NCI-H2227 treated with DMSO at 0.1 percent for 48 hours (cell line): ENCODE data around the gene ARL16.

Experiments used
- DNase-seq: peaks from one replicate; lab custom pipeline; 2025; lab: John Stamatoyannopoulos, UW

The ARL16 gene

GRCh38 chr17:81666342-81667191 lies 17.0 kb downstream of the ARL16 start, which contains the start of the genes CCDC137 and OXLD1:
Gene CCDC137 (plus strand): TSS chr17:81666737. CDS start chr17:81666767, 30 bp downstream.
Gene OXLD1 (minus strand): TSS chr17:81666605. CDS start chr17:81666577, 28 bp downstream.
- DNase-seq: peak; percentile 89

GRCh38 chr17:81666092-81666341 lies 17.6 kb downstream of the ARL16 start:
- DNase-seq: no peak

- peak; percentile 48 for DNase-seq
Observed at GRCh38 chr17:81665205-81666091, 18.1 kb downstream of the ARL16 start.

- no peak for DNase-seq
Observed at GRCh38 chr17:81664051-81664470, 19.5 kb downstream of the ARL16 start.

GRCh38 chr17:81662002-81662401 lies 21.6 kb downstream of the ARL16 start:
- DNase-seq: no peak

GRCh38 chr17:81660441-81660840 lies 23.2 kb downstream of the ARL16 start:
- DNase-seq: no peak

GRCh38 chr17:81659038-81659437 lies 24.6 kb downstream of the ARL16 start:
- DNase-seq: no peak

GRCh38 chr17:81656835-81657234 lies 26.8 kb downstream of the ARL16 start:
- no peak for DNase-seq

- DNase-seq: no peak
Observed at GRCh38 chr17:81656118-81656743, 27.4 kb downstream of the ARL16 start, which contains the start of gene PDE6G. Gene PDE6G (minus strand): TSS chr17:81656542. CDS start chr17:81653305, 3,237 bp downstream.

GRCh38 chr17:81655378-81656117 lies 28.0 kb downstream of the ARL16 start:
- DNase-seq: no peak

- no peak for DNase-seq
Observed at GRCh38 chr17:81652906-81653771, 30.5 kb downstream of the ARL16 start.

GRCh38 chr17:81651692-81652091 lies 31.9 kb downstream of the ARL16 start:
- DNase-seq: no peak

GRCh38 chr17:81650951-81651350 lies 32.6 kb downstream of the ARL16 start:
- DNase-seq: no peak

GRCh38 chr17:81648707-81649085 lies 34.9 kb downstream of the ARL16 start:
- no peak for DNase-seq

GRCh38 chr17:81648013-81648706 lies 35.4 kb downstream of the ARL16 start:
- no peak for DNase-seq

GRCh38 chr17:81647640-81648012 lies 36.0 kb downstream of the ARL16 start:
- no peak for DNase-seq

GRCh38 chr17:81646869-81647600 lies 36.6 kb downstream of the ARL16 start:
- no peak for DNase-seq

- no peak for DNase-seq
Observed at GRCh38 chr17:81644976-81645952, 38.3 kb downstream of the ARL16 start.
